Type B pancreatic cell (in vitro differentiated cells): ENCODE results near the gene MYLIP. TPM values are rescaled to one million over a fixed set of nuclear protein-coding genes. Genes with fewer than 3 reads are reported as not detected.

Source experiments
- DNase-seq: peaks from one replicate; pipeline ENCODE4 v3.0.0; 2021; ENCODE audit warnings: mixed read lengths; ENCODE audit not compliant: unreplicated experiment; ENCODE audit errors: extremely low spot score
- H3K27ac Mint-ChIP-seq: 2 replicates; pipeline ENCODE4 v1.8.0; 2021; ENCODE audit warnings: mild to moderate bottlenecking, mixed read lengths
- H3K27me3 Mint-ChIP-seq: 2 replicates; pipeline ENCODE4 v1.8.0; 2021; ENCODE audit warnings: mixed read lengths
- H3K36me3 Mint-ChIP-seq: 2 replicates; pipeline ENCODE4 v1.8.0; 2021; ENCODE audit warnings: mixed read lengths
- H3K4me1 Mint-ChIP-seq: one replicate; pipeline ENCODE4 v1.8.0; 2021; ENCODE audit warnings: mixed read lengths; ENCODE audit not compliant: unreplicated experiment
- H3K4me3 Mint-ChIP-seq: 2 replicates; pipeline ENCODE4 v1.8.0; 2021; ENCODE audit warnings: mild to moderate bottlenecking, mixed read lengths
- H3K9me3 Mint-ChIP-seq: 2 replicates; pipeline ENCODE4 v1.8.0; 2021; ENCODE audit warnings: mixed read lengths
- CTCF ChIP-seq: fragments of 200-600 bp; sonication (generic); conservative IDR thresholded peaks from 2 replicates; pipeline ENCODE4 v1.5.0; 2021; ENCODE audit warnings: antibody characterized with exemption, mild to moderate bottlenecking
- microRNA-seq: library from miRNA; unstranded; fragments of <30 nt; microRNA quantifications from one replicate; pipeline ENCODE4, GENCODE V29; 2020
- total RNA-seq: library from RNA; stranded (reverse); gene quantifications from 2 replicates; pipeline ENCODE4 v1.2.1, GENCODE V29; 2021; ENCODE audit warnings: low replicate concordance

The MYLIP gene
- total RNA-seq, 1 donor from 2014 or later = 54.9 TPM

GRCh38 chr6:16196260-16196983, 67.5 kb downstream of the MYLIP start:
- no peak overlapping the region for H3K4me3 Mint-ChIP-seq
- H3K36me3 Mint-ChIP-seq = no peaks in the 10 kb centered on the region
- H3K4me1 Mint-ChIP-seq = peaks cover 28% of the 10 kb centered on the region
- no peaks in the 10 kb centered on the region for H3K9me3 Mint-ChIP-seq
- no peak for TF ChIP-seq CTCF
- DNase-seq = no peak
- peaks cover 3% of the 10 kb centered on the region for H3K27me3 Mint-ChIP-seq
- H3K27ac Mint-ChIP-seq = no peak overlapping the region

GRCh38 chr6:16196984-16197546, 68.2 kb downstream of the MYLIP start:
- Mint-ChIP-seq H3K9me3 (no peaks in the 10 kb centered on the region), H3K27me3 (peaks cover 3% of the 10 kb centered on the region), H3K4me1 (peaks cover 33% of the 10 kb centered on the region), H3K4me3 (no peak overlapping the region), H3K36me3 (no peaks in the 10 kb centered on the region), H3K27ac (no peak overlapping the region)
- no peak for TF ChIP-seq CTCF
- DNase-seq = no peak

Small RNAs within 50 kb of the gene (microRNA-seq; reads per million reads assigned to microRNA genes)
- gene MIR4639 = not detected

Other genes starting within 250 kb of the MYLIP start
- gene GMPR, start 109.5 kb downstream of the MYLIP start, total RNA-seq = 1.8 and 3.8 TPM in 2 replicates